SU-DHL-6 (cell line): ENCODE results near the gene UNC5C.

Experiments
- H2AFZ ChIP-seq: fragments of 200-600 bp; sonication (generic); 2 replicates; pipeline ENCODE4 v1.6.1; 2014; ENCODE audit warnings: low read depth, mild to moderate bottlenecking, moderate library complexity, mixed read lengths, antibody characterized with exemption, low read length; ENCODE audit not compliant: severe bottlenecking
- H3F3A ChIP-seq: fragments of 200-600 bp; shearing (Covaris generic); 2 replicates; pipeline ENCODE4 v1.6.0; 2016; ENCODE audit warnings: antibody characterized with exemption, mild to moderate bottlenecking; ENCODE audit not compliant: insufficient read depth
- H3K27ac ChIP-seq: fragments of 200-600 bp; sonication (generic); 2 replicates; pipeline ENCODE4 v1.5.1; 2016; ENCODE audit warnings: low read depth, mild to moderate bottlenecking, low read length, moderate library complexity, mixed read lengths
- H3K27me3 ChIP-seq: fragments of 200-600 bp; sonication (generic), shearing (Covaris generic); 2 replicates; pipeline ENCODE4 v1.6.0; 2014; ENCODE audit warnings: mild to moderate bottlenecking, low read length
- H3K36me3 ChIP-seq: fragments of 200-600 bp; sonication (generic); 2 replicates; pipeline ENCODE4 v1.6.1; 2014; ENCODE audit warnings: mild to moderate bottlenecking, low read length, mixed read lengths
- H3K4me2 ChIP-seq: fragments of 300-600, 200-600 bp; shearing (Covaris generic), sonication (generic); 2 replicates; pipeline ENCODE4 v1.6.0; 2014; ENCODE audit warnings: low read length, low read depth, mild to moderate bottlenecking; ENCODE audit not compliant: poor library complexity, severe bottlenecking
- H3K4me3 ChIP-seq: fragments of 200-600 bp; sonication (generic); 2 replicates; pipeline ENCODE4 v1.5.1; 2014; ENCODE audit warnings: antibody characterized with exemption, low read length, mild to moderate bottlenecking, mixed read lengths; ENCODE audit not compliant: insufficient read depth, poor library complexity, severe bottlenecking
- H3K79me2 ChIP-seq: fragments of 200-600 bp; sonication (generic); 2 replicates; pipeline ENCODE4 v1.6.1; 2014; ENCODE audit warnings: mild to moderate bottlenecking, low read length, moderate library complexity; ENCODE audit not compliant: insufficient read depth
- H3K9ac ChIP-seq: fragments of 200-600 bp; sonication (generic); 2 replicates; pipeline ENCODE4 v1.7.0; 2014; ENCODE audit warnings: mild to moderate bottlenecking, low read length
- H3K9me2 ChIP-seq: fragments of 200-600 bp; sonication (generic); replicated peaks from 2 replicates; pipeline ENCODE4 v1.6.1; 2014; ENCODE audit warnings: low read length; ENCODE audit not compliant: insufficient read depth
- H3K9me3 ChIP-seq: fragments of 200-600 bp; sonication (generic); 2 replicates; pipeline ENCODE4 v1.6.1; 2014; ENCODE audit warnings: low read length, mixed read lengths; ENCODE audit not compliant: insufficient read depth
- H4K20me1 ChIP-seq: fragments of 200-600 bp; sonication (generic); 2 replicates; pipeline ENCODE4 v1.6.1; 2014; ENCODE audit warnings: low read depth, mild to moderate bottlenecking, antibody characterized with exemption, low read length, moderate library complexity, mixed read lengths
- EZH2phosphoT487 ChIP-seq: fragments of 200-600 bp; sonication (generic), shearing (Covaris generic); conservative IDR thresholded peaks from 2 replicates; pipeline ENCODE4 v1.6.1; 2018; ENCODE audit warnings: mild to moderate bottlenecking, antibody characterized with exemption, low read length, moderate library complexity, mixed read lengths
- TF ChIP-seq, protein P1 (sequence below): fragments of 200-600 bp; sonication (generic); IDR thresholded peaks from one replicate; pipeline ENCODE4 v1.5.1; 2017; ENCODE audit warnings: antibody characterized with exemption, mild to moderate bottlenecking, low read length, moderate library complexity; ENCODE audit not compliant: insufficient read depth, poor library complexity, severe bottlenecking

The UNC5C gene

DNA sequence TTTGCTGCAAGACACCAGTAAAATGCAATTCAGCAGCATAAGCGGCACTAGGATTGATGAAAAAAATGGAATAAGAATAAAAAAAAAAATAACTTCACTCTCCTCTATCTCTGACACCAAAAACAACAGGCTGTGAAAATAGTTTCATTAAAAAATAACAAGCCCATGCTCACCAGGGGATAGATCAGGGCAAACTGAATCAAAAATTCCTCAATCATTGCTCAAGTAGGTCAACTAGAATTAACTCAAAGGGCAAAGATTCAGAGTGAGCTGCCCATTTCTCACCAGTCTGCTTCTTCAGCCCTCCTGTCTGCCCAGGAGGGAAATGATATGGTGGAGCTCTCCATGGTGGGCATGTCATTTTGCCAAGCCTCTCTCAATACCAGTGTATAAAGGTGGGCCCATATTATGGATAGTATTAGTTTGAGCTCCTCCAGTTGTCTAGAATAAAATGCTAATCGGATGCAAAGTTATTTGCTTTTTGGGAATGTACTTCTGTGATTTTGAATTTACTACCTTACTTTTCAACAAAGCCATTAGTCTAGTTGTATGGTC is 153.9 kb downstream of the UNC5C start:
- H4K20me1 ChIP-seq = no peaks in the 10 kb centered on the region
- H3K36me3 ChIP-seq = no peaks in the 10 kb centered on the region
- H3K27me3 ChIP-seq = no peaks in the 10 kb centered on the region
- H3K4me2 ChIP-seq = no peak overlapping the region
- H3K79me2 ChIP-seq = no peaks in the 10 kb centered on the region
- no peak overlapping the region for H3K9ac ChIP-seq
- TF ChIP-seq, protein P1, sequence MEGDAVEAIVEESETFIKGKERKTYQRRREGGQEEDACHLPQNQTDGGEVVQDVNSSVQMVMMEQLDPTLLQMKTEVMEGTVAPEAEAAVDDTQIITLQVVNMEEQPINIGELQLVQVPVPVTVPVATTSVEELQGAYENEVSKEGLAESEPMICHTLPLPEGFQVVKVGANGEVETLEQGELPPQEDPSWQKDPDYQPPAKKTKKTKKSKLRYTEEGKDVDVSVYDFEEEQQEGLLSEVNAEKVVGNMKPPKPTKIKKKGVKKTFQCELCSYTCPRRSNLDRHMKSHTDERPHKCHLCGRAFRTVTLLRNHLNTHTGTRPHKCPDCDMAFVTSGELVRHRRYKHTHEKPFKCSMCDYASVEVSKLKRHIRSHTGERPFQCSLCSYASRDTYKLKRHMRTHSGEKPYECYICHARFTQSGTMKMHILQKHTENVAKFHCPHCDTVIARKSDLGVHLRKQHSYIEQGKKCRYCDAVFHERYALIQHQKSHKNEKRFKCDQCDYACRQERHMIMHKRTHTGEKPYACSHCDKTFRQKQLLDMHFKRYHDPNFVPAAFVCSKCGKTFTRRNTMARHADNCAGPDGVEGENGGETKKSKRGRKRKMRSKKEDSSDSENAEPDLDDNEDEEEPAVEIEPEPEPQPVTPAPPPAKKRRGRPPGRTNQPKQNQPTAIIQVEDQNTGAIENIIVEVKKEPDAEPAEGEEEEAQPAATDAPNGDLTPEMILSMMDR = no peak
- TF ChIP-seq EZH2phosphoT487 = no peak
- no peak overlapping the region for H3K27ac ChIP-seq
- no peak overlapping the region for H3K4me3 ChIP-seq
- H3F3A ChIP-seq = no peaks in the 10 kb centered on the region
- H2AFZ ChIP-seq = no peak overlapping the region
- H3K9me3 ChIP-seq = no peaks in the 10 kb centered on the region
- H3K9me2 ChIP-seq = no peaks in the 10 kb centered on the region

DNA sequence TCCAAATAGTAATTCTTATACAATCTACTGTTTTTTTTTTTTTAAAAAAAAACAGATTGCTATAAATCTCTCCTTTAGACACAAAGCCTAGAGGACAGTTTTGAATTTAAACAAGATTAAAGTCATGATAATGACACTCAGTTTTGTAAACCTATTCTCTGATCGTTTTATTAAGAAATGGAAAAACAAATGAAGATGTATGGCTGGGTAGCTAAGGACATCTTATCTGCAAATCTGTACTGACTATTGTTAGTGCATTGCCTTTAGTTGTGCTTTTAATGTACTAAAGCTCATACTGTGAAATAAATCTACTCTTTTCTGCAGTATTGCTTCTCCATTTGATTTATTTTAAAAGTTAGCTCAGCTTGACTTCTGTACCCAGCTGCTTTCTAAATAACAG is 155.0 kb downstream of the UNC5C start:
- H2AFZ ChIP-seq = no peak overlapping the region
- H3K9me3 ChIP-seq = no peaks in the 10 kb centered on the region
- H3K36me3 ChIP-seq = no peaks in the 10 kb centered on the region
- no peak overlapping the region for H3K4me2 ChIP-seq
- no peak overlapping the region for H3K27ac ChIP-seq
- no peaks in the 10 kb centered on the region for H3K79me2 ChIP-seq
- no peak overlapping the region for H3K9ac ChIP-seq
- no peaks in the 10 kb centered on the region for H3F3A ChIP-seq
- TF ChIP-seq, protein P1 = no peak
- no peak for TF ChIP-seq EZH2phosphoT487
- H4K20me1 ChIP-seq = no peaks in the 10 kb centered on the region
- no peak overlapping the region for H3K4me3 ChIP-seq
- no peaks in the 10 kb centered on the region for H3K9me2 ChIP-seq
- H3K27me3 ChIP-seq = no peaks in the 10 kb centered on the region

DNA sequence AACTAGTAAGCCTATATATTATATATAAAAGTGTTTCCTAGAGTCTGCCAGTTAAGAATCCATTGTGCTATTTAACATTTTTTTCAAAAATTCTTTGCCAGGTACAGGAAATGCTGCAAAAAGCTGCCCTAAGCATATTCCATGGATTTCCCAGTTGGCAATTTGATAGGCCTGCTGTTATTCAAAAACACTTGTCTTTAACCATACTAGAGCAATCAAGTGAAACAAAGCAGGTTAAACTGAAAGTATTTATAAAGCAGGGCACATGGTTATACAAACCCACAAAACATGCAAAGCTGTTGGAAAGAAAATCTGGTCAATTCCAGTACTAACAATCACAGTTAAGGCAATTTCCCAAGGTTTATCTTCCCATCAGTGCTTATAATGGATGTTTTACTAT is 159.9 kb downstream of the UNC5C start:
- Histone ChIP-seq H3F3A (no peaks in the 10 kb centered on the region), H3K27ac (no peak overlapping the region), H3K9ac (no peak overlapping the region), H3K9me3 (no peaks in the 10 kb centered on the region), H3K4me2 (no peak overlapping the region), H3K27me3 (no peaks in the 10 kb centered on the region), H3K36me3 (no peaks in the 10 kb centered on the region), H3K79me2 (no peaks in the 10 kb centered on the region), H3K9me2 (no peaks in the 10 kb centered on the region), H2AFZ (no peak overlapping the region), H4K20me1 (no peaks in the 10 kb centered on the region), H3K4me3 (no peak overlapping the region)
- TF ChIP-seq, protein P1 = no peak
- TF ChIP-seq EZH2phosphoT487 = no peak
